ENCODE results near the gene CXADR. TPM values are rescaled to one million over a fixed set of nuclear protein-coding genes. Genes with fewer than 3 reads are reported as not detected.

CXADR gene
- total and polyA plus RNA-seq, 9 of the 15 experiments (the other 6 are each of a cell fraction or from before 2014, with no cell fraction given), result 0.01 to 0.41 (median 0.14) TPM

- Histone ChIP-seq H3K27me3 (ENCODE audit: control insufficient read depth in 2 of 2, insufficient read depth in 2 of 2, low read length in 2 of 2) (no peaks in the 10 kb centered on the region), H3K27ac (ENCODE audit: extremely low read depth, low read depth, low read length) (no peak overlapping the region), H3K4me2 (ENCODE audit: insufficient read depth, low read length) (no peak overlapping the region), H2AFZ (ENCODE audit: low read depth, low read length) (no peak overlapping the region), H3K9ac (ENCODE audit: insufficient read depth in 1 of 2, low read depth in 2 of 2, low read length in 2 of 2) (no peak overlapping the region), H3K4me1 (replicated peaks in 1 of 2; ENCODE audit: control insufficient read depth in 2 of 2, insufficient read depth in 2 of 2, low read length in 2 of 2) (no peaks in the 10 kb centered on the region), H3K9me1 (ENCODE audit: control insufficient read depth, insufficient read depth, low read length) (no peaks in the 10 kb centered on the region), H3K79me2 (ENCODE audit: control insufficient read depth, insufficient read depth, low read length) (no peaks in the 10 kb centered on the region), H4K20me1 (replicated peaks; ENCODE audit: control insufficient read depth, insufficient read depth, low read length) (no peaks in the 10 kb centered on the region), H3K9me3 (replicated peaks; ENCODE audit: control insufficient read depth, insufficient read depth, low read depth, low read length) (no peaks in the 10 kb centered on the region), H3K36me3 (ENCODE audit: control insufficient read depth, insufficient read depth, low read length) (no peaks in the 10 kb centered on the region), H3K4me3 (no peak overlapping the region)
- 0% methylated on average over 1 of the region's 1 CpG for WGBS (ENCODE audit: insufficient coverage, low coverage, missing lambda C conversion rate)
- POLR2A ChIA-PET, result no interaction called here
- no peak for ATAC-seq
- TF ChIP-seq CREB3L1 (IDR thresholded peaks at IDR 0.05; ENCODE audit: borderline replicate concordance, low read depth) (no peak), CCAR2 (IDR thresholded peaks at IDR 0.05; ENCODE audit: low read depth, low read length) (no peak), PML (IDR thresholded peaks at IDR 0.05; ENCODE audit: low read length) (no peak)
- peak in 1 of 4 experiments; percentile 6 for DNase-seq (ENCODE audit: extremely low read depth in 1 of 4, low spot score in 3 of 4)
- in situ Hi-C loops (cut with MboI), result no loop called here
- no TSS peak for BruUV-seq (replicated peaks)
- FAIRE-seq, result no peak
- intact Hi-C loops (cut with micrococcal nuclease), result no loop called here
- CTCF ChIA-PET (ENCODE audit: low intra/inter-chr PET ratio), result no interaction called here
These were observed 46.7 kb upstream of the CXADR start for GRCh38 chr21:17466166-17466565.

GRCh38 chr21:17467392-17467791 lies 45.5 kb upstream of the CXADR start:
- 3% methylated on average over 4 of the region's 4 CpGs for whole genome bisulfite sequencing (ENCODE audit: insufficient coverage, low coverage, missing lambda C conversion rate)
- H3K4me2 ChIP-seq (ENCODE audit: insufficient read depth, low read length), result no peak overlapping the region
- ChIA-PET POLR2A (no interaction called here), CTCF (ENCODE audit: low intra/inter-chr PET ratio) (no interaction called here)
- BruUV-seq (replicated peaks), result no TSS peak
- intact Hi-C loops (cut with micrococcal nuclease) (no loop called here), in situ Hi-C loops (cut with MboI) (no loop called here)
- H3K9me3 ChIP-seq (replicated peaks; ENCODE audit: control insufficient read depth, insufficient read depth, low read depth, low read length), result no peaks in the 10 kb centered on the region
- H3K4me3 ChIP-seq, result no peak overlapping the region
- no peaks in the 10 kb centered on the region for H3K36me3 ChIP-seq (ENCODE audit: control insufficient read depth, insufficient read depth, low read length)
- 0 out of 2 replicates have a peak overlapping the region, but pooled peaks have one; percentile 9 for H2AFZ ChIP-seq (ENCODE audit: low read depth, low read length)
- no peak overlapping the region for H3K27ac ChIP-seq (ENCODE audit: extremely low read depth, low read depth, low read length)
- H3K79me2 ChIP-seq (ENCODE audit: control insufficient read depth, insufficient read depth, low read length), result no peaks in the 10 kb centered on the region
- no peak overlapping the region for H3K9ac ChIP-seq (ENCODE audit: insufficient read depth in 1 of 2, low read depth in 2 of 2, low read length in 2 of 2)
- ATAC-seq (no peak), FAIRE-seq (no peak), DNase-seq (ENCODE audit: extremely low read depth in 1 of 4, low spot score in 3 of 4) (no peak)
- no peaks in the 10 kb centered on the region for H3K27me3 ChIP-seq (ENCODE audit: control insufficient read depth in 2 of 2, insufficient read depth in 2 of 2, low read length in 2 of 2)
- H3K4me1 ChIP-seq (replicated peaks in 1 of 2; ENCODE audit: control insufficient read depth in 2 of 2, insufficient read depth in 2 of 2, low read length in 2 of 2), result no peaks in the 10 kb centered on the region
- no peaks in the 10 kb centered on the region for H3K9me1 ChIP-seq (ENCODE audit: control insufficient read depth, insufficient read depth, low read length)
- no peaks in the 10 kb centered on the region for H4K20me1 ChIP-seq (replicated peaks; ENCODE audit: control insufficient read depth, insufficient read depth, low read length)
- TF ChIP-seq SMAD2 (IDR thresholded peaks at IDR 0.05; ENCODE audit: low read depth, low read length), result no peak
- TF ChIP-seq ID3 (CRISPR knock-in tag; IDR thresholded peaks at IDR 0.05), result no peak
- no peak for TF ChIP-seq ID3 (tag; IDR thresholded peaks at IDR 0.05)
- no peak for TF ChIP-seq ZNF398 (CRISPR knock-in tag; IDR thresholded peaks at IDR 0.05)
- TF ChIP-seq FOXA3 (CRISPR knock-in tag; conservative IDR thresholded peaks at IDR 0.05 in 1 of 2, IDR thresholded peaks at IDR 0.05 in 1 of 2), result no peak
- no peak for TF ChIP-seq SMAD1 (IDR thresholded peaks at IDR 0.05; ENCODE audit: low read depth, low read length, partially characterized antibody)

Data from K562 (cell line).